ENCODE data around the gene LCN1. TPM values are rescaled to one million over a fixed set of nuclear protein-coding genes. Genes with fewer than 3 reads are reported as not detected.

The LCN1 gene
- polyA plus RNA-seq, 1 donor from 2014 or later = not detected

- Histone ChIP-seq H3K36me3 (ENCODE audit: insufficient read depth, low read length) (no peaks in the 10 kb centered on the region), H3K27ac (ENCODE audit: low read length) (no peak overlapping the region), H2AFZ (ENCODE audit: low read depth, low read length) (no peak overlapping the region), H3K4me2 (ENCODE audit: low read length) (no peak overlapping the region), H3K4me3 (ENCODE audit: low read length) (no peak overlapping the region), H3K27me3 (ENCODE audit: insufficient read depth, low read depth, low read length) (no peaks in the 10 kb centered on the region), H3K9ac (ENCODE audit: low read length) (no peak overlapping the region), H4K20me1 (ENCODE audit: insufficient read depth) (no peaks in the 10 kb centered on the region), H3K9me3 (ENCODE audit: low read length) (no peaks in the 10 kb centered on the region), H3K9me2 (ENCODE audit: insufficient read depth, low read length) (no peaks in the 10 kb centered on the region), H3F3A (ENCODE audit: insufficient read depth, low read length, poor library complexity, severe bottlenecking) (no peaks in the 10 kb centered on the region), H3K79me2 (replicated peaks; ENCODE audit: insufficient read depth, low read length) (no peaks in the 10 kb centered on the region)
- TF ChIP-seq POLR2AphosphoS5 (IDR thresholded peaks at IDR 0.05) (no peak), CTCF (IDR thresholded peaks at IDR 0.05; ENCODE audit: poor library complexity, severe bottlenecking) (no peak), EZH2 (IDR thresholded peaks at IDR 0.05; ENCODE audit: borderline replicate concordance, insufficient read depth, low read length, poor library complexity, severe bottlenecking) (no peak), EP300 (conservative IDR thresholded peaks at IDR 0.05; ENCODE audit: poor library complexity, severe bottlenecking) (no peak), RAD21 (conservative IDR thresholded peaks at IDR 0.05) (no peak), REST (IDR thresholded peaks at IDR 0.05; ENCODE audit: borderline replicate concordance) (no peak), TAF1 (IDR thresholded peaks at IDR 0.05; ENCODE audit: low read depth) (no peak), SMC3 (conservative IDR thresholded peaks at IDR 0.05; ENCODE audit: poor library complexity) (no peak), MXI1 (conservative IDR thresholded peaks at IDR 0.05; ENCODE audit: poor library complexity, severe bottlenecking) (no peak)
Observed at GRCh38 chr9:135485832-135486231, 35.4 kb upstream of the LCN1 start.

DNA sequence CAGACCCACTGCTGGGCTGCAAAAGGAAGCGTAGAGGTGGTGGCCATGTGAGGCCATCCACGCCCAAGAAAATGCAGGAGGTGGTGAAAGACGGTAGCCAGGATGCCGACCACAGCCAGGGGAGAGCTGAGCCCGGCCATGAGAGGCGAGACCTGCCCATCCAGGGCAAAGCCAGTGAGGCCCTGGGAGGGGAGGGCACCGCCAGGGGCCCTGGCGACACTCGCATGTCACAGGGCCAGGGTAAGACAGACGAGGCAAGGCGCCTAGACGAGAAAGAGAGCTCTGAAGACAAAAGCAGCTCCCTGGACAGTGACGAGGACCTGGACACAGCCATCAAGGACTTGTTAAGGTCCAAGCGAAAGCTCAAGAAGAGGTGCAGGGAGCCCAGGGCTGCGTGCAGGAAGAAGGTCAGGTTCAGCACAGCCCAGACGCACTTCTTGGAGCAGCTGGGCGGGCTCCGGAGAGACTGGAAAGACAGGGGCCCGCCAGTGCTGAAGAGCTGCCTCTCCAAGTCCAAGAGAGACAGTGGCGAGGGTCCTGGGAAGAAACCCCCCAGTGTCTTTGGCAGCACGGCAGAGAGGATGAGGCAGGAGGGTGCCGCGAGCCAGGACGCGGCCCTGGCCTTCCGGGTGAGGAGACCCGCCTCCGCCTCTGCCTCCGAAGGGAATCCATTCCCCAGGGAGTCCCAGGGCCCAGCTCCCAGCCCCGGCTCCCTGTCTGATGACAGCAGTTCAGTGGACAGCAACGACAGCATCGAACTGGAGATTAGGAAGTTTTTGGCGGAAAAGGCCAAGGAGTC is 34.8 kb upstream of the LCN1 start:
- H3K9me2 ChIP-seq (ENCODE audit: insufficient read depth, low read length) = no peaks in the 10 kb centered on the region
- H3K9ac ChIP-seq (ENCODE audit: low read length) = no peak overlapping the region
- no peak for TF ChIP-seq RAD21 (conservative IDR thresholded peaks at IDR 0.05)
- no peak for TF ChIP-seq SMC3 (conservative IDR thresholded peaks at IDR 0.05; ENCODE audit: poor library complexity)
- no peak for TF ChIP-seq EP300 (conservative IDR thresholded peaks at IDR 0.05; ENCODE audit: poor library complexity, severe bottlenecking)
- TF ChIP-seq EZH2 (IDR thresholded peaks at IDR 0.05; ENCODE audit: borderline replicate concordance, insufficient read depth, low read length, poor library complexity, severe bottlenecking) = no peak
- TF ChIP-seq REST (IDR thresholded peaks at IDR 0.05; ENCODE audit: borderline replicate concordance) = no peak
- no peak for TF ChIP-seq POLR2AphosphoS5 (IDR thresholded peaks at IDR 0.05)
- TF ChIP-seq CTCF (IDR thresholded peaks at IDR 0.05; ENCODE audit: poor library complexity, severe bottlenecking) = no peak
- TF ChIP-seq TAF1 (IDR thresholded peaks at IDR 0.05; ENCODE audit: low read depth) = no peak
- no peak for TF ChIP-seq MXI1 (conservative IDR thresholded peaks at IDR 0.05; ENCODE audit: poor library complexity, severe bottlenecking)

More for the DNA sequence above, 34.8 kb upstream of the LCN1 start:
- no peaks in the 10 kb centered on the region for H3K9me3 ChIP-seq (ENCODE audit: low read length)
- no peak overlapping the region for H3K27ac ChIP-seq (ENCODE audit: low read length)
- H3K4me2 ChIP-seq (ENCODE audit: low read length) = no peak overlapping the region
- no peaks in the 10 kb centered on the region for H4K20me1 ChIP-seq (ENCODE audit: insufficient read depth)
- no peaks in the 10 kb centered on the region for H3F3A ChIP-seq (ENCODE audit: insufficient read depth, low read length, poor library complexity, severe bottlenecking)
- no peaks in the 10 kb centered on the region for H3K79me2 ChIP-seq (replicated peaks; ENCODE audit: insufficient read depth, low read length)
- no peaks in the 10 kb centered on the region for H3K36me3 ChIP-seq (ENCODE audit: insufficient read depth, low read length)
- H2AFZ ChIP-seq (ENCODE audit: low read depth, low read length) = no peak overlapping the region
- no peak overlapping the region for H3K4me3 ChIP-seq (ENCODE audit: low read length)
- H3K27me3 ChIP-seq (ENCODE audit: insufficient read depth, low read depth, low read length) = no peaks in the 10 kb centered on the region

Data from neural cell (in vitro differentiated cells).